GM10847 (cell line): Measurements from ENCODE around the gene BRDT.

Source experiments
- POLR2A ChIP-seq: IDR thresholded peaks from 2 replicates; pipeline ENCODE4 v1.6.1; 2011; ENCODE audit not compliant: insufficient read length; ENCODE audit errors: extremely low read depth

BRDT gene

GRCh38 chr1:91949356-91949699 lies at the start of gene BRDT:
Gene BRDT, plus strand, starts transcription at chr1:91949401. Its CDS starts 13,354 bp downstream, at chr1:91962755.
- TF ChIP-seq POLR2A, result no peak

GRCh38 chr1:91900562-91900961 lies 48.6 kb upstream of the BRDT start:
- TF ChIP-seq POLR2A, result no peak

- no peak for TF ChIP-seq POLR2A
Measured at GRCh38 chr1:91901231-91901630, 48.0 kb upstream of the BRDT start.

GRCh38 chr1:91912266-91912665 lies 36.9 kb upstream of the BRDT start:
- TF ChIP-seq POLR2A, result no peak

- no peak for TF ChIP-seq POLR2A
Measured at GRCh38 chr1:91913018-91913417, 36.2 kb upstream of the BRDT start.

GRCh38 chr1:91916046-91916445 lies 33.2 kb upstream of the BRDT start:
- TF ChIP-seq POLR2A, result no peak

- TF ChIP-seq POLR2A, result no peak
Measured at GRCh38 chr1:91916811-91917460, 32.3 kb upstream of the BRDT start.

GRCh38 chr1:91919962-91920361 lies 29.2 kb upstream of the BRDT start:
- TF ChIP-seq POLR2A, result no peak

- no peak for TF ChIP-seq POLR2A
Measured at GRCh38 chr1:91924146-91924545, 25.1 kb upstream of the BRDT start.

GRCh38 chr1:91925644-91926435 lies 23.4 kb upstream of the BRDT start:
- no peak for TF ChIP-seq POLR2A

GRCh38 chr1:91928026-91928425 lies 21.2 kb upstream of the BRDT start:
- no peak for TF ChIP-seq POLR2A

GRCh38 chr1:91929250-91929649 lies 20.0 kb upstream of the BRDT start:
- no peak for TF ChIP-seq POLR2A

GRCh38 chr1:91937613-91938012 lies 11.6 kb upstream of the BRDT start:
- TF ChIP-seq POLR2A, result no peak

GRCh38 chr1:91940496-91940895 lies 8.7 kb upstream of the BRDT start:
- no peak for TF ChIP-seq POLR2A

- no peak for TF ChIP-seq POLR2A
Measured at GRCh38 chr1:91944087-91944486, 5.1 kb upstream of the BRDT start.

- no peak for TF ChIP-seq POLR2A
Measured at GRCh38 chr1:91948097-91948496, 1.1 kb upstream of the BRDT start.

GRCh38 chr1:91948501-91949355 lies 473 bp upstream of the BRDT start:
- TF ChIP-seq POLR2A, result no peak

- no peak for TF ChIP-seq POLR2A
Measured at GRCh38 chr1:91952187-91952586, 3.0 kb downstream of the BRDT start.
